Osteocyte (in vitro differentiated cells): ENCODE data around the gene LONRF2. TPM values are rescaled to one million over a fixed set of nuclear protein-coding genes. Genes with fewer than 3 reads are reported as not detected.

Source experiments
- DNase-seq: peaks from one replicate; pipeline ENCODE4 v3.0.0; 2021; ENCODE audit warnings: mixed read lengths; ENCODE audit not compliant: unreplicated experiment; ENCODE audit errors: extremely low spot score
- H3K27ac Mint-ChIP-seq: one replicate; pipeline ENCODE4 v1.8.0; 2021; ENCODE audit warnings: mild to moderate bottlenecking, mixed read lengths; ENCODE audit not compliant: unreplicated experiment
- H3K27me3 Mint-ChIP-seq: one replicate; pipeline ENCODE4 v1.8.0; 2021; ENCODE audit warnings: mixed read lengths; ENCODE audit not compliant: unreplicated experiment
- H3K36me3 Mint-ChIP-seq: one replicate; pipeline ENCODE4 v1.8.0; 2021; ENCODE audit warnings: mixed read lengths; ENCODE audit not compliant: unreplicated experiment
- H3K4me1 Mint-ChIP-seq: one replicate; pipeline ENCODE4 v1.8.0; 2021; ENCODE audit warnings: mixed read lengths; ENCODE audit not compliant: unreplicated experiment
- H3K4me3 Mint-ChIP-seq: one replicate; pipeline ENCODE4 v1.8.0; 2021; ENCODE audit warnings: mild to moderate bottlenecking, moderate library complexity, mixed read lengths; ENCODE audit not compliant: unreplicated experiment
- H3K9me3 Mint-ChIP-seq: one replicate; pipeline ENCODE4 v1.8.0; 2021; ENCODE audit warnings: mixed read lengths; ENCODE audit not compliant: unreplicated experiment
- CTCF ChIP-seq: fragments of 200-600 bp; sonication (generic); IDR thresholded peaks from 2 replicates; pipeline ENCODE4 v1.5.0; 2021; ENCODE audit warnings: antibody characterized with exemption, mild to moderate bottlenecking, moderate library complexity
- total RNA-seq: library from RNA; stranded (reverse); gene quantifications from 2 replicates; pipeline ENCODE4 v1.2.1, GENCODE V29; 2021

Gene LONRF2
- total RNA-seq, 1 donor from 2014 or later, result 0.32 TPM

GRCh38 chr2:100262046-100262445 is 60.3 kb downstream of the LONRF2 start:
- DNase-seq, result no peak
- Mint-ChIP-seq H3K9me3 (no peaks in the 10 kb centered on the region), H3K27ac (no peak overlapping the region), H3K27me3 (peaks cover 2% of the 10 kb centered on the region), H3K4me1 (peaks cover 13% of the 10 kb centered on the region), H3K4me3 (no peak overlapping the region), H3K36me3 (no peaks in the 10 kb centered on the region)
- no peak for TF ChIP-seq CTCF

GRCh38 chr2:100260712-100261620 is 61.3 kb downstream of the LONRF2 start:
- H3K27me3 Mint-ChIP-seq, result peaks cover 2% of the 10 kb centered on the region
- DNase-seq, result peak; percentile 91
- peak; percentile 84 for TF ChIP-seq CTCF
- peaks cover 13% of the 10 kb centered on the region for H3K4me1 Mint-ChIP-seq
- no peaks in the 10 kb centered on the region for H3K9me3 Mint-ChIP-seq
- no peak overlapping the region for H3K4me3 Mint-ChIP-seq
- H3K36me3 Mint-ChIP-seq, result no peaks in the 10 kb centered on the region
- no peak overlapping the region for H3K27ac Mint-ChIP-seq

- DNase-seq, result no peak
- no peak overlapping the region for H3K27ac Mint-ChIP-seq
- peaks cover 2% of the 10 kb centered on the region for H3K27me3 Mint-ChIP-seq
- no peak for TF ChIP-seq CTCF
- no peaks in the 10 kb centered on the region for H3K9me3 Mint-ChIP-seq
- no peaks in the 10 kb centered on the region for H3K36me3 Mint-ChIP-seq
- no peak overlapping the region for H3K4me3 Mint-ChIP-seq
- H3K4me1 Mint-ChIP-seq, result peaks cover 13% of the 10 kb centered on the region
Observed at GRCh38 chr2:100259106-100259505, 63.2 kb downstream of the LONRF2 start.

GRCh38 chr2:100257939-100258338 is 64.4 kb downstream of the LONRF2 start:
- Mint-ChIP-seq H3K9me3 (no peaks in the 10 kb centered on the region), H3K4me1 (peaks cover 16% of the 10 kb centered on the region), H3K36me3 (no peaks in the 10 kb centered on the region), H3K27ac (no peak overlapping the region), H3K4me3 (no peak overlapping the region), H3K27me3 (no peaks in the 10 kb centered on the region)
- no peak for TF ChIP-seq CTCF
- no peak for DNase-seq

- no peak overlapping the region for H3K27ac Mint-ChIP-seq
- H3K4me3 Mint-ChIP-seq, result no peak overlapping the region
- H3K27me3 Mint-ChIP-seq, result no peaks in the 10 kb centered on the region
- peaks cover 17% of the 10 kb centered on the region for H3K4me1 Mint-ChIP-seq
- DNase-seq, result no peak
- H3K9me3 Mint-ChIP-seq, result no peaks in the 10 kb centered on the region
- no peak for TF ChIP-seq CTCF
- H3K36me3 Mint-ChIP-seq, result no peaks in the 10 kb centered on the region
Observed at GRCh38 chr2:100256849-100257248, 65.5 kb downstream of the LONRF2 start.
